TTC549 (cell line): ENCODE results near the gene CCK.

Experiments
- FAIRE-seq: peaks from 2 replicates; lab custom pipeline; 2012; peaks lifted over from hg19 to GRCh38; lab: Jason Lieb, UNC

Gene CCK

GRCh38 chr3:42267878-42268277, 1.9 kb upstream of the CCK start:
- no peak for FAIRE-seq

- FAIRE-seq, result no peak
Observed at GRCh38 chr3:42265059-42265991, 660 bp downstream of the CCK start.

DNA sequence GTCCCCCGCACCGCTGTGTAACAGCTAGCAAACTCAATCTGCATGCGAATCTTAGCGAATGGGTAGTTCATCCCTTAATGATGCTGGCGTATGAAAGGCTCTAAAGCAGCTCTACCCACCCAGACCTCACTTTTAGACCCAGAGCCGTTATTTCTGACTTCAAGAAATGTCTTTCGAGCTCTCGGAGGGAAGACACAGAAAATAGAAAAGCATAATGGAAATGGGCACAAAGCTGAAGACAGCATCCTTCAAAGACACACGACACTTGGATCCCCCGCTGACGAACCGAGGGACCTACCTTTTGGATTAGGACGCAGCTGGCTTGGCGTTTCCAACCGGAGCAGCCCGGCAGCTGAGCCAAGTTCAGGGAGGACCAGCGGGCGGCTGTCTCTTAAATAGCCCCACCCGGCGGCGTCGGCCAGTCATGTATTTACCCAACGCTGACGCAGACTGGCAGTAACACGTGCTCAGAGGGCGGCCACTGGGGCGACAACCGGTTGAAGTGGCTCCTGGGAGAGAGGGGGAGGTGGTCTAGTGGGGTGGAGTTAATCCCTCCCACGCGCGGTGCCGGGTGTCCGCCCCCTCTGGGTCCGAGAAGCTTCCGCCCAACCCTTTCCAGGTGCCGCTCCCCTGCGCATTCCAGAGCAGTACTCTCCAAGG, 1.5 kb downstream of the CCK start:
- FAIRE-seq, result no peak

- no peak for FAIRE-seq
Observed at GRCh38 chr3:42263354-42264346, 2.3 kb downstream of the CCK start.

GRCh38 chr3:42262525-42262924, 3.5 kb downstream of the CCK start:
- FAIRE-seq, result no peak

DNA sequence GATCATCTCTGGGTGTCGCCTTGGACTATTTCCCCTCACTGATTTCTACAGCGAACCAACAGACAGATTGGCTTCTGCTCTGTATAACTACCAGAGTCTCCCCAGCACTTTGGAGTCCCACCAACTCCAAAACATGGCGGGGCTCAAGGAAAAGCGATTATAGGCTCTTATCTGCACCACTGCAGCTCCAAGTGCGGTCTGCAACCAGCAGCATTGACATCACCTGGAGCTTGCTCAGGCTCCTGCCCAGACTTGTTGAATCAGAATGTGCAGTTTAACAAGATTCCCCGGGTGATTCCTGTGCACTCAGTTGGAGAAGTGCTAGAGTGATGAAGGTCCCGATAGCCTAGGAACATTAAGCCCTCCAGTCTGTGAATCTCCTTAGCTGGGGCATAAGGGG, 9.0 kb downstream of the CCK start:
- FAIRE-seq, result no peak

DNA sequence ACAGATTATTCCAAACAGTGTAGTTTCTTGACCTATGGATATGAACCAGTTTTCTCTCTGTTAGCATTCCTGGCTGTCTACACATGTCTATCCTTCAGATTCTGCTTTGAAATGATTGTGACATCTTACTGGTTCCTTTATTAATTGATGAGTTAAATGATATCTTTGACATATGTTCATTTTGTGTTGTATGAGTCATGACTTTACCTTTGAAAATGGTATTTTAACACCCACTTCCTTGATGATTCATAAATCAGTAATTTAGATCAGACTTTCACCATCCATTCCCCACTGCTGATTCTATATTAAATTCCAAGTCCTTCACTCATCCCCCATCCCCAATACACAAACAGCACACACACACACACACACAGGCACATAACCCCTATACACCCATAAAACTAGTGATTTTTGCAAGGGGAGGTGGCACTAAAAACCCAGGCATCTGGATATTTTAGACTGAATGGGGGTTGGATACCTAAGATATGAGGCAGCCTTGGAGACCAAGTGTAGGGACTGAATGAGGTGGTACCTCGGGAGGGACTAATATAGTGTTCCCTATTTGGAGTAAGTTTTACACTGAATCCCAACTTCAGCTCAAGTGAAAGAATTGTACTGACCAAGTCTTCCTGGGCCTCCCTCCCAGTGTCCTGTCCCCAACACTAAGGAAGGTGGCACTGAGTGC, 9.7 kb downstream of the CCK start:
- FAIRE-seq, result no peak

DNA sequence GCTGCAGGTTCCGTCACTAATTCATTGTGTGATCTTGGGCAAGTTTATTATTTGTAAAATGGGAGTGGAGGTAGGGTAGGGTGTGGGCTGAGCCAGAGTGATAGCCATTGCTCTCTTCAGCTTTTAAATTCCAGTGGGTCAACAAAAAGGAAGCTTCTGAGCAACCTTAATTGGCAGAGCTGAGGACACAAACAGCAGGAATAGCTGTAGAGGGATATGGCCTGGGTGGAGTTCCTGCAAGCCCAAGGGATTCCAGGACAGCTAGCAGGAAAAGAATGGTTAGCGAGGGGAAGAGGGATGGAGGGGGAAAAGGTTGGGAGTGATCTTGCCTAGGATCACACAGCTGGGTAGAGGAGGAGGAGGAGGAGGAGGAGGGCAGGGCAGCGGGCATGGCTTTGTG, 11.4 kb downstream of the CCK start:
- no peak for FAIRE-seq

DNA sequence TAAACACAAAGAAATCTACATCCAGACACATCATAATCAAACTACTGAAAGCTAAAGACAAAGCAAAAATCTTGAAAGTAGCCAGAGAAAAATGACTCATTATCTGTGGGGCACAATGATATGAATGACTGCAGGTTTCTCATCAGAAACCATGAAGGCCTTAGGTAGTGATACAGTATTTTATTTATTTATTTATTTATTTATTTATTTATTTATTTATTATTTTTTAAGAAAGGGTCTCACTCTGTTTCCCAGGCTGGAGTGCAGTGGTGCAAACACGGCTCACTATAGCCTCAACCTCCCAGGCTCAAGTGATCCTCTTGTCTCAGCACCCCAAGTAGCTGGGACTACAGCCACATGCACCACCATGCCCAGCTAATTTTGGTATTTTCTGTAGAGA, 15.2 kb downstream of the CCK start:
- no peak for FAIRE-seq

DNA sequence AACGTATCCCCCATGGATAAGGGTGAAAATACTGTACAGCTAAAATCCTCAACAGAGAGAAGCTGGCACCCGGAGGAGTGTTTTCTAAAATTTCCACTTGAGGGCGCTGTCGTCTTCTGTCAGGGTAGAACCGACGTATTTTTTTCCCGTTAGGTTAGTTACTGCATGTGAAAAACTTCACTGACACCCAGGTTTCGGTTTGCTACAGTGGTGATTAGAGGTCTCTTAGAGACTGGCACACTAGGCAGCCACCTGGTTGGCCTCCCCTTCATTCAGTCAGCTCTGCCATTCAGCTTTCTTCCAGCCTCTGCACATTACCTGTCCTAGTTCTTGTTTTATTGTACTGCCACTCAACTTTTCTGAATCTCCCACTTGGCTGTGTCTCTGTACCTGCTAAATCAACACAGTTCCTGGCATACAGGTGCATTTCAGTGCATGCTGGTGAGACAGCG, 18.4 kb downstream of the CCK start:
- no peak for FAIRE-seq

DNA sequence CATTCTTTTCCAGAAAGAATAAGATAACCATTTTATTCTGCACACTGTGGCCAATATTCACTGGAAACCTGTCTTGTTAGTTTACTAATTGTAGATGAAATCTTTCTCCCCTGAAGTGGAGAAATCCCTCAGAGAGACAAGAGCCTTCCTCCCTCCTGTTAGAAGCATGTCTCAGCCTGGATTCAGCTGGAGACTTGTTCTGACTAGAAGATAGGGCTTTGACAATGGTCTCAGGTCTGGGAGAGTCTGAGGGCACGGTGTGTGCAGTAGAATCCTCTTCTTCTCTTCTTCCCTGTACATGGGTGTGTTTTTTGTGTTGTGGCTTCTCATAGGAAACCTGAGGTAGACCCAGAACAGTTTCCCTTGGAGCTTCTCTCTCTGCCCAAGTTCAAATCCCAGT, 19.9 kb downstream of the CCK start:
- FAIRE-seq, result no peak

DNA sequence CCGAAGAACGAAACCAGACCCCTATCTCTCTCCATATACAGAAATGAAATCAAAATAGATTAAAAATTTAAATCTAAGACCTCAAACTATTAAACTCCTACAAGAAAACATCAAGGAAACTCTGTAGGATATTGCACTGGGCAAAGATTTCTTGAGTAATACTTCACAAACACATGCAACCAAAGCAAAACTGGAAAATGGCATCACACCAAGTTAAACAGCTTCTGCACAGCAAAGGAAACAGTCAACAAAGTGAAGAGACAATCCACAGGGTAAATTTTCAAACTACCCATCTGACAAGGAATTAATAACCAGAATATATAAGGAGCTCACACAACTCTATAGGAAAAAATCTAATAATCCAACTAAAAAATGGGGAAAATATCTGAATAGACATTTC, 29.4 kb downstream of the CCK start:
- FAIRE-seq, result no peak

GRCh38 chr3:42235532-42235931, 30.5 kb downstream of the CCK start:
- no peak for FAIRE-seq

GRCh38 chr3:42230860-42231259, 35.1 kb downstream of the CCK start:
- FAIRE-seq, result no peak

DNA sequence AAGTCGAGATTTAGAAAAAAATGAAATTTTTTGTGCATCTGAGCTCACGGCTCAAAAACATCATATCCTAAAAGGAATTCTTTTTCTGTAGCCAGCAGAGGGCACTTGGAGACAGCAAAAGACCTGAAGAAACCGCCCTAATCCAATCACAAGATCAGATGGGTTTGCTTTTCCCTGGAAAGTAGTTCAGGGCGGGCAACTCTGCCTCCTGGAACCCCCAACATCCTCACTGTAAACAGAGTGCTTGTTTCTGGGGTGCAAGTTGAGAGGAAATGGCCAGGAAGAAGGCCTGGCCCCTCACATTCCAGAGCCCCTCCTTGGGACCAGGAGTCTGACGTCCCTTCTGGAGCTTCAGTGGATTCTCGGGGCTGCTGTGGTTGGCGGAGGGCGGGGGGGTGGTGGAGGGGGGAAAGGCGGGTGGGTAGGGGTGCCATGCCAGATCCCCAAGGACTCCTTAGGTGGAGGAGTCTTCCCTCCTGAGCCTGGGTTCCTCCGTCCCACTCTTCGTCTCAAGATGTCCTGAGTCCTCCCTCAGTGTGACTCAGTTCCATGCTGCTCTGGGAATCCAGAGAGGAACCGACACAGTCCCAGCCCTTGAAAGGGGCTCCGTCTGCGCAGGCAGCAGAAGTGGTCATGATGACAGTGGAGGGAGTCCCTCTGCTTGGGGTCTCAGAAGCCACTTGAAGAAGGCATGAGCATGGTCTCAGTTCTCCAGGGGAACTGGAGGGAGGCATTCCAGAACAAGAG, 35.9 kb downstream of the CCK start:
- FAIRE-seq, result no peak

DNA sequence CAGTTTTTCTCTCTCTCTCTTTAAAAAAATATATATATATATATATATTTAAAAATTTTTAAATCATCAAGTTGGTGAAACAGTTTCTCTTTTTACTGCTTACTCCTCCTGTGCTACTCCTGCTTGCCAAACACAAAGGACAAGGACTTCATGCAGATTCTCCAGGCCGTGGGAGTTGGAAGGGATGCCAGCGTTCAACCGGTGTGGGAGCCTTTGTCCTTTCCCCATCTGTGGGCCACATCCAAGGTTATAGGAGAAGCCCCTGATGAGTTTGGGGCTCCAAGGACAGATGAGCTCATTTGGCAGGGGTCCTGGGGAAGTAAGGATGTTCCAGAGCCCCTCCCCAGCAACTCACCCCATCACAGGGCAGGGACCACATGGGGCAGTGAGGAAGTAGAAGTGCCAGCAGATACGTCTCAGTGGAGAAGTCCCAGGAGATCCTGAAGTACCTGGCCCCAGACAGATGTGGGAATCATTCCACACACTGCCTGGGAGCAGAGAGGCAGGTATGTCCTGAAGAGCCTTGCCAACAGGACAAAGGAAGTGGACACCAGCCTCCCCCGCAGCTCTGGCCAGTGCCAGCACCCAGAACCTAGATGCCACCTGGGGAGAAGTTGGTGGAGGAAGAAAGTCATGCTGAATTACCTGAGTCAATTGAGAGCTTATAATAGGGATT, 36.6 kb downstream of the CCK start:
- FAIRE-seq, result no peak

- no peak for FAIRE-seq
Observed at GRCh38 chr3:42228796-42229195, 37.2 kb downstream of the CCK start.

GRCh38 chr3:42226470-42227425, 39.2 kb downstream of the CCK start:
- FAIRE-seq, result no peak
